Left renal cortex interstitium (tissue), 4 donors: Measurements from ENCODE around the gene CEACAM5. TPM values are rescaled to one million over a fixed set of nuclear protein-coding genes. Genes with fewer than 3 reads are reported as not detected.
"Not testable (repeated sequence)": the region's sequence is repeated elsewhere in the genome, so short reads cannot be mapped to it uniquely, and the experiment has no call there.

Experiments used
- DNase-seq, 4 donors: peaks; one replicate each; pipeline ENCODE4 v3.0.0-alpha.2; 2013; ENCODE audit warnings: low read depth in 4 of 4, low spot score in 2 of 4, missing footprints in 1 of 4
- polyA plus RNA-seq, 4 donors: library from polyadenylated mRNA; unstranded; fragments of 120-200 nt; gene quantifications; one replicate each; pipeline ENCODE4 v1.2.1, GENCODE V29; 2013; ENCODE audit not compliant: insufficient read length in 4 of 4

Gene CEACAM5
- polyA plus RNA-seq, 4 donors: 0.08 to 0.13 (median 0.08) TPM

DNA sequence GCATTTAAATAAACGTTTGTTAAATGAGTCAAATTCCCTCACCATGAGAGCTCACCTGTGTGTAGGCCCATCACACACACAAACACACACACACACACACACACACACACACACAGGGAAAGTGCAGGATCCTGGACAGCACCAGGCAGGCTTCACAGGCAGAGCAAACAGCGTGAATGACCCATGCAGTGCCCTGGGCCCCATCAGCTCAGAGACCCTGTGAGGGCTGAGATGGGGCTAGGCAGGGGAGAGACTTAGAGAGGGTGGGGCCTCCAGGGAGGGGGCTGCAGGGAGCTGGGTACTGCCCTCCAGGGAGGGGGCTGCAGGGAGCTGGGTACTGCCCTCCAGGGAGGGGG, 8.5 kb upstream of the CEACAM5 start:
- DNase-seq: no peak

- no peak for DNase-seq
Measured at GRCh38 chr19:41700381-41701195, 7.8 kb upstream of the CEACAM5 start.

- no peak for DNase-seq
Measured at GRCh38 chr19:41701401-41702075, 6.9 kb upstream of the CEACAM5 start.

- no peak for DNase-seq
Measured at GRCh38 chr19:41702171-41702651, 6.2 kb upstream of the CEACAM5 start.

- DNase-seq: no peak
Measured at GRCh38 chr19:41703602-41704293, 4.7 kb upstream of the CEACAM5 start.

- DNase-seq: peak in 2 of 4 donors; percentile 5 to 31
Measured at GRCh38 chr19:41705393-41706174, 2.8 kb upstream of the CEACAM5 start.

GRCh38 chr19:41706741-41707501, 1.5 kb upstream of the CEACAM5 start:
- DNase-seq: no peak

GRCh38 chr19:41707502-41707812, 969 bp upstream of the CEACAM5 start:
- DNase-seq: no peak

GRCh38 chr19:41707871-41708371, 505 bp upstream of the CEACAM5 start:
- no peak for DNase-seq

DNA sequence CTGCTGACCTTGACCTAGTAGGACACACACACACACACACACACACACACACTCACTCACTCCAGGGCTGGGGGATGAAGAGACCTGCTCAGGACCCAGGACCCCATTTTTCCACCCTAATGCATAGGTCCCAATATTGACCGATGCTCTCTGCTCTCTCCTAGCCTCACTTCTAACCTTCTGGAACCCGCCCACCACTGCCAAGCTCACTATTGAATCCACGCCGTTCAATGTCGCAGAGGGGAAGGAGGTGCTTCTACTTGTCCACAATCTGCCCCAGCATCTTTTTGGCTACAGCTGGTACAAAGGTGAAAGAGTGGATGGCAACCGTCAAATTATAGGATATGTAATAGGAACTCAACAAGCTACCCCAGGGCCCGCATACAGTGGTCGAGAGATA, 1.1 kb downstream of the CEACAM5 start:
- DNase-seq: not testable (repeated sequence)

- DNase-seq: no peak
Measured at GRCh38 chr19:41709951-41710645, 1.7 kb downstream of the CEACAM5 start.

GRCh38 chr19:41711376-41712261, 3.2 kb downstream of the CEACAM5 start:
- DNase-seq: no peak

DNA sequence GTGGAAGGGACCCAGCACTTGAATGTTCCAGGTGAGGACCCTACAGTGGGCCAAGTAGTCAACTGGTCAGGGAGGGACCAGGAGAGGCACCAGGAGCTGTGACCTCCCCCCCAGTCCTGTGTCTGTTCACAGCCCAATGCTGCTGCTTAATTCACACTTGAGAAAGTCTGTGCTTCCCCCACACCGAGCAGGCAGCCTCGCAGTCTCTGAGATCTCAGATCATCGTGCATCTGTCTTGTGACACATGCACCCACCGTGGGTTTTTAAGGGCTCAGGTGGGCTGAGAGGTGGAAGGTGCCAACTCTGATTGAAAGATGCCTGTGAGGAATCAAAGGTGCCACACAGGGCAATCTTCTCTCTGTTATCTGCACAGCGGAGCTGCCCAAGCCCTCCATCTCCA, 6.2 kb downstream of the CEACAM5 start:
- no peak for DNase-seq

GRCh38 chr19:41718761-41719160, 10.3 kb downstream of the CEACAM5 start:
- no peak for DNase-seq

- no peak for DNase-seq
Measured at GRCh38 chr19:41720103-41720502, 11.7 kb downstream of the CEACAM5 start.

GRCh38 chr19:41726493-41726892, 18.1 kb downstream of the CEACAM5 start:
- no peak for DNase-seq

- no peak for DNase-seq
Measured at GRCh38 chr19:41734156-41734555, 25.7 kb downstream of the CEACAM5 start.

- DNase-seq: no peak
Measured at GRCh38 chr19:41734585-41734984, 26.2 kb downstream of the CEACAM5 start.
